ENCODE measurements around the gene PHYHD1.

DNA sequence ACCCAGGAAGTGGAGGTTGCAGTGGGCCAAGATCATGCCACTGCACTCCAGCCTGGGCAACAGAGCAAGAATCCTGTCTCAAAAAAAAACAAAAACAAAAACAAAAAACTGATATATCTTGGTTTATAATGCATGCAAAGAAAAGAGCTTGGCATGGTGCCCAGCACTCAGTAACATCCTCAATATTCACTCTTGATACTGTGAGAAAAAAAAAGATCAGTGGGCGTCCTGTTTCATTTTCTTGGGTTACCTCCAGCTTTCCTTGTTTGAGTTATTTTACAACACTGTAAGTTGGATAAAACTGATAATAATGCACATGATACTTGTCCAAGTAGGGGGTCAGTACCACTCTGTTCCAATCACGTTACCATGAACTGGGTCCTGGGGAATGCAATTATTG is 7.8 kb downstream of the PHYHD1 start:
- TF ChIP-seq, protein P1, sequence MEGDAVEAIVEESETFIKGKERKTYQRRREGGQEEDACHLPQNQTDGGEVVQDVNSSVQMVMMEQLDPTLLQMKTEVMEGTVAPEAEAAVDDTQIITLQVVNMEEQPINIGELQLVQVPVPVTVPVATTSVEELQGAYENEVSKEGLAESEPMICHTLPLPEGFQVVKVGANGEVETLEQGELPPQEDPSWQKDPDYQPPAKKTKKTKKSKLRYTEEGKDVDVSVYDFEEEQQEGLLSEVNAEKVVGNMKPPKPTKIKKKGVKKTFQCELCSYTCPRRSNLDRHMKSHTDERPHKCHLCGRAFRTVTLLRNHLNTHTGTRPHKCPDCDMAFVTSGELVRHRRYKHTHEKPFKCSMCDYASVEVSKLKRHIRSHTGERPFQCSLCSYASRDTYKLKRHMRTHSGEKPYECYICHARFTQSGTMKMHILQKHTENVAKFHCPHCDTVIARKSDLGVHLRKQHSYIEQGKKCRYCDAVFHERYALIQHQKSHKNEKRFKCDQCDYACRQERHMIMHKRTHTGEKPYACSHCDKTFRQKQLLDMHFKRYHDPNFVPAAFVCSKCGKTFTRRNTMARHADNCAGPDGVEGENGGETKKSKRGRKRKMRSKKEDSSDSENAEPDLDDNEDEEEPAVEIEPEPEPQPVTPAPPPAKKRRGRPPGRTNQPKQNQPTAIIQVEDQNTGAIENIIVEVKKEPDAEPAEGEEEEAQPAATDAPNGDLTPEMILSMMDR (IDR thresholded peaks at IDR 0.05 in 4 of 5, conservative IDR thresholded peaks at IDR 0.05 in 1 of 5), result no peak
- no peak for TF ChIP-seq POLR2A (IDR thresholded peaks at IDR 0.05)
